ENCODE data around the gene TNNI3K. TPM values are rescaled to one million over a fixed set of nuclear protein-coding genes. Genes with fewer than 3 reads are reported as not detected.

TNNI3K gene
- total RNA-seq, 6 experiments from 2014 or later, result 1.0 TPM; not detected in 5

DNA sequence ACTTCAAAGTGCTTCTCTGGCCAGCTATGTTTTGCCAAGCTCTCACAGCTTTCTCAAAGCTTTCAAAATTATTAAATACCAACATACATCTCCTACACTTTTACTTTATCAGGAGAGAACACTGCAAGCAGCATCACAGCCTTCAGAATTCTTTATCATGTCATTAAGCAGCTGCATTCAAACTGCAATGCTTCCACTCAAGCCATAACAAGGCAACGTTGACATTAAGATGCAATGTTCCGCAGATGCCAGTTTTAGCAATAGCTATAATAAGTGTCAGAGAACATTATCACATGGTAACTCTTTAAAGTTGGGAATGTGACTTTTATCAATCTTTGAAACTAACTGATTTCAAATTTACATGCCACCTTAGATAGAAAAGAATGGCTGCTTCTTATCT, 185.3 kb downstream of the TNNI3K start:
- H3K4me1 ChIP-seq, result no peaks in the 10 kb centered on the region
- H3K27ac ChIP-seq, result no peak overlapping the region
- DNase-seq (no peak), ATAC-seq (no peak)
- no peak overlapping the region for H3K4me3 ChIP-seq
- WGBS (ENCODE audit: insufficient coverage, low coverage, low lambda C conversion rate, missing lambda C conversion rate), result 73% methylated on average over 2 of the region's 2 CpGs
- H3K36me3 ChIP-seq, result no peaks in the 10 kb centered on the region
- intact Hi-C loops (cut with DNase I), result no loop called here
- H3K9me3 ChIP-seq, result no peaks in the 10 kb centered on the region
- H3K27me3 ChIP-seq, result no peaks in the 10 kb centered on the region
- TF ChIP-seq, protein P1, sequence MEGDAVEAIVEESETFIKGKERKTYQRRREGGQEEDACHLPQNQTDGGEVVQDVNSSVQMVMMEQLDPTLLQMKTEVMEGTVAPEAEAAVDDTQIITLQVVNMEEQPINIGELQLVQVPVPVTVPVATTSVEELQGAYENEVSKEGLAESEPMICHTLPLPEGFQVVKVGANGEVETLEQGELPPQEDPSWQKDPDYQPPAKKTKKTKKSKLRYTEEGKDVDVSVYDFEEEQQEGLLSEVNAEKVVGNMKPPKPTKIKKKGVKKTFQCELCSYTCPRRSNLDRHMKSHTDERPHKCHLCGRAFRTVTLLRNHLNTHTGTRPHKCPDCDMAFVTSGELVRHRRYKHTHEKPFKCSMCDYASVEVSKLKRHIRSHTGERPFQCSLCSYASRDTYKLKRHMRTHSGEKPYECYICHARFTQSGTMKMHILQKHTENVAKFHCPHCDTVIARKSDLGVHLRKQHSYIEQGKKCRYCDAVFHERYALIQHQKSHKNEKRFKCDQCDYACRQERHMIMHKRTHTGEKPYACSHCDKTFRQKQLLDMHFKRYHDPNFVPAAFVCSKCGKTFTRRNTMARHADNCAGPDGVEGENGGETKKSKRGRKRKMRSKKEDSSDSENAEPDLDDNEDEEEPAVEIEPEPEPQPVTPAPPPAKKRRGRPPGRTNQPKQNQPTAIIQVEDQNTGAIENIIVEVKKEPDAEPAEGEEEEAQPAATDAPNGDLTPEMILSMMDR (IDR thresholded peaks at IDR 0.05), result no peak
- no peak for TF ChIP-seq POLR2A (IDR thresholded peaks at IDR 0.05)

DNA sequence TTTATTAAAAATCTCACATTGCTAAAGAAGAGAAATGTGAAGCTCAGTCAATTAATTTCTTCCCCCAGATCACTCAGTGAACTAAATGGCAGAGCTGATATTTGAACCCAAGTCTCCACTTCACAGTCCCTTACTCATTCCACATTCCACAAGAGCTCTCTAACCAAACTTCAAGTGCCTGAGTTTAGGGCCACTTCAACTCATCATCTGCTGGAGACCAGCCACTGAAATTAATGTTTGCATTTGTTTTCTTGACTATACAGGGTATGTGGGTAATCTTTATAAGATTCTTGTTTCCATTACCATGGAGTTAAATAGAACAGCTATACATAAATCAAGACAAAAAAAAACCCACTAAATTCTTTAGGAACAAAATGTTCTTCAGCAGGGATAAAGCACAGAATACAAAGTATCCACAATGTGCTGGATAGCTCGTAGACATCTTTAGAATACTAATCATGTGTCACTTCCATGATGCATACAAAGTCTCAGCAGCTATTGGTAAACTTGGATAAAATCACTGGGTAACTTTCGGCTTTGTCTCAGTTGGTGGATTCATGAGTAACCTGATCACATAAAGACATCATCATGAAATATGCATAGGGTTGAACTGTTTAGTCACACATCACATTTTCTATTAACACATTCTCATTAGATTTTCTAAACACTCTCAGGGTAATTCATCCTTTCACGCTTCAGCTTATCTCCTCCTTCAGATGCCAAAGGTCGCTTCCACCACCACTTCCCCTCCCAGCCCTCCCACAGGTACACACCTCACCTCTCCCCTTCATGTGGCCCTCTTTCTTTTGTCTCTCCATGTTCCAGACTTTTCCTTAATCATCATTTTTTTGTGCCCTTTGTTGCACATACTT, 187.5 kb downstream of the TNNI3K start:
- no peaks in the 10 kb centered on the region for H3K36me3 ChIP-seq
- ATAC-seq (no peak), DNase-seq (no peak)
- no peak overlapping the region for H3K4me3 ChIP-seq
- H3K4me1 ChIP-seq, result no peaks in the 10 kb centered on the region
- intact Hi-C loops (cut with DNase I), result no loop called here
- H3K27me3 ChIP-seq, result no peaks in the 10 kb centered on the region
- 42% methylated on average over 4 of the region's 4 CpGs for WGBS (ENCODE audit: insufficient coverage, low coverage, low lambda C conversion rate, missing lambda C conversion rate)
- TF ChIP-seq, protein P1 (IDR thresholded peaks at IDR 0.05), result no peak
- no peak overlapping the region for H3K27ac ChIP-seq
- no peaks in the 10 kb centered on the region for H3K9me3 ChIP-seq

DNA sequence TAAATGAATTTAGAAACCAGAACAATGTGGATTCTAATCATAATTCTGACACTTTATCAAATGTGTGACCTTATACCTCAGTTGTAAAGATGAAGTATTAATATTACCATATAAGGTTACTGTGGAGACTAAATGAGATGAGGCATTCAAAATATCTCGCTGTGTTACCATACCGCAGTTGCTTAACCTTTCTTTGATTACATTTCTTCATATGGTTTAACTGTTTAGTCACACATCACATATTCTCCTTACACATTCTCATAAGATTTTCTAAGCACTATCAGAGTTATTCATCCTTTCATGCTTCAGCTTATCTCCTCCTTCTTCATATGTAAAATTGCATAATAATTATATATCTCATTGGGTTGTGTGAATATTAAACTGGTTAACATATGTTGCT, 188.3 kb downstream of the TNNI3K start:
- no peaks in the 10 kb centered on the region for H3K27me3 ChIP-seq
- H3K36me3 ChIP-seq, result no peaks in the 10 kb centered on the region
- no peak for TF ChIP-seq POLR2A (IDR thresholded peaks at IDR 0.05)
- TF ChIP-seq, protein P1 (IDR thresholded peaks at IDR 0.05), result no peak
- ATAC-seq, result no peak
- H3K27ac ChIP-seq, result no peak overlapping the region
- no peak overlapping the region for H3K4me3 ChIP-seq
- WGBS (ENCODE audit: insufficient coverage, low coverage, low lambda C conversion rate, missing lambda C conversion rate), result 88% methylated on average over 2 of the region's 2 CpGs
- intact Hi-C loops (cut with DNase I), result no loop called here
- no peaks in the 10 kb centered on the region for H3K4me1 ChIP-seq
- DNase-seq, result no peak
- no peaks in the 10 kb centered on the region for H3K9me3 ChIP-seq

DNA sequence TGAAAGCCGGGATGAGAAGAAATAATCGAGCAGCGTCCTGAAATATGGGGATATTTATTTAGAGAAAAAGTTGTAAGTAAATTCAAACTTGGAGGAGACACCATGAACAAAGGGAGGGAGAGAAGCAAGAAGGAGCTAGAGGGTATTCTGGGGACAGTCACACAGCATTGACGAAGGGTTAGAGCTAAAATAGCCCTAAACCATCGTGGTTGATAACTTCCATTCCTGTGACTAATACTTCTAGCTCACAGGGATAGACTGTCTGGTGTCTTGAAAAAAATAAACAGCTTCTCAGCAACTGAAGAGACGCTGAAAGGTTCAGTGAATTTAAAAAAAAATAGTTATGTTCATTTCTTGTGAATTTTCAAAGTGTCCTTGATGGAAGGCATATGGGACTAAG, 190.5 kb downstream of the TNNI3K start:
- ATAC-seq, result no peak

More for the DNA sequence above, 190.5 kb downstream of the TNNI3K start:
- DNase-seq, result no peak
- intact Hi-C loops (cut with DNase I), result no loop called here
- Histone ChIP-seq H3K27ac (no peak overlapping the region), H3K27me3 (no peaks in the 10 kb centered on the region), H3K4me1 (no peaks in the 10 kb centered on the region), H3K4me3 (no peak overlapping the region), H3K9me3 (no peaks in the 10 kb centered on the region), H3K36me3 (no peaks in the 10 kb centered on the region)
- WGBS (ENCODE audit: insufficient coverage, low coverage, low lambda C conversion rate, missing lambda C conversion rate), result 48% methylated on average over 6 of the region's 6 CpGs
- TF ChIP-seq POLR2A (IDR thresholded peaks at IDR 0.05), result no peak
- TF ChIP-seq, protein P1 (IDR thresholded peaks at IDR 0.05), result no peak

Measured in right lobe of liver (tissue), 6 donors.